ENCODE measurements around the gene BNIP3.

DNA sequence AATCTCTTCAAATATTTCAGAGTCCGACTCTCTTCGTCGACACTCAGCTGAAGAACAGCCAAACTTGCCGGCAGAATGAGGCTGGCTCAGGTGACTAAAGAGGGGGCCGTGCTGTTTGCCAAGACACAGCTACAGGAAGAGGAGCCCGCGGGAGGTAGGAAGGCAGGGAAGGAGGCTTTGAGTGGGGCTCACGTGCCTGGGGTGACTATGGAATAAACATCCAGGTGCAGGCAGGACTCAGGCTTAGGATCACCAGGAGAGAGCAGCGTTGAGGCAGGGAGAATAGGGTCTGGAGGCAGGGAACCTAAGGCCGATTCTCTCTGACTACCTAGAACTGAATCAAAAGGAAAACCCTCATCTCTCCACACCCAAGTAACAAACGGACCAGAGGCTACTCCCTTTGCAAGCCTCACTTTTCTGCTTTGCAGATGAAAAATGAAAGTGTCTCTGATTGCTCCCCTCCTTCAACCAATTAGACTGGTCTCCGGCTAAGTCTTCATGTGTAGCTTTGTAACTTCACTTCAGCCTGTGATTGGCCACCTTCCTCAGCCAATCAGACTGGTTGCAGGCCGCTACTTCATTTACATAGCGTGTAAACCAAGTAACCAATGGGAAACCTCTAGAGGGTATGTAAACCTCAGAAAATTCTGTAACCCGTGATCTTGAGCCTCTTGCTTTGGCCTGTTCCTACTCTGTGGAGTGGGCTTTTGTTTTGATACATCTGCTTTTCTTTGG, 19.7 kb upstream of the BNIP3 start:
- TF ChIP-seq ZNF274 (IDR thresholded peaks at IDR 0.05; ENCODE audit: low read depth, low read length) (no peak), CTCF (IDR thresholded peaks at IDR 0.05 in 2 of 3, conservative IDR thresholded peaks at IDR 0.05 in 1 of 3; ENCODE audit: borderline replicate concordance in 1 of 3, insufficient read depth in 1 of 3, low read depth in 2 of 3, low read length in 2 of 3) (peak; percentile 16 to 35 (median 22); a peak in 2 of 6 replicates), JUND (IDR thresholded peaks at IDR 0.05) (no peak), EZH2 (IDR thresholded peaks at IDR 0.05) (no peak), POLR2AphosphoS5 (IDR thresholded peaks at IDR 0.05; ENCODE audit: low read depth, low read length) (no peak), YY1 (IDR thresholded peaks at IDR 0.05; ENCODE audit: extremely low read depth, insufficient replicate concordance, low read depth, low read length) (no peak), SP1 (IDR thresholded peaks at IDR 0.05; ENCODE audit: low read depth) (no peak), POLR2A (IDR thresholded peaks at IDR 0.05; ENCODE audit: borderline replicate concordance, extremely low read depth, insufficient read depth, insufficient read length) (no peak)
- TF ChIP-seq, protein P1, sequence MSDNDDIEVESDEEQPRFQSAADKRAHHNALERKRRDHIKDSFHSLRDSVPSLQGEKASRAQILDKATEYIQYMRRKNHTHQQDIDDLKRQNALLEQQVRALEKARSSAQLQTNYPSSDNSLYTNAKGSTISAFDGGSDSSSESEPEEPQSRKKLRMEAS (IDR thresholded peaks at IDR 0.05), result no peak

Data from HCT116 (cell line).